HG02642 (cell line): ENCODE results near the gene PHLDB1.
"Not testable (repeated sequence)": the region's sequence is repeated elsewhere in the genome, so short reads cannot be mapped to it uniquely, and the experiment has no call there.

Experiments
- ATAC-seq: cut with Tn5 transposase; IDR thresholded peaks from one replicate; pipeline ENCODE4 v1.9.1; 2021; ENCODE audit warnings: mild to moderate bottlenecking; ENCODE audit not compliant: unreplicated experiment, poor library complexity

PHLDB1 gene

DNA sequence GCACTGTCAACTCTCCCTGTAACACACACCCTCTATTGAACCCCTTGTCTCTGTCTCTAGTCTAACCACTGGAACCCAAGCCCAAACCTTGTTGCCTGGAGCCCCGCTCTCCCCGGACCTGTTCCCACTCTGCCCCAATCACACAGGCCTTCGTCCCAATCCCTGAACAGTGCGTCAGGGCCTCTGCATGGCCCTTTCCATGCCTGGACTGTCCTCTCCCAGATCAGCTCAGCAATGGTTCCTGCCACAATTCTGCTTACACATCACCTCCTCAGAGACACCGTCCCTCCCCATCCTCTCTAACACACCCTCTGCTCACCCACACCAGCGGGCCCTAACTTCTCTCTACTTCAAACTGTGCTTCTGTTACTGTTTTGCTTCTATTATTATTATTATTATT, 70.6 kb downstream of the PHLDB1 start:
- no peak for ATAC-seq

DNA sequence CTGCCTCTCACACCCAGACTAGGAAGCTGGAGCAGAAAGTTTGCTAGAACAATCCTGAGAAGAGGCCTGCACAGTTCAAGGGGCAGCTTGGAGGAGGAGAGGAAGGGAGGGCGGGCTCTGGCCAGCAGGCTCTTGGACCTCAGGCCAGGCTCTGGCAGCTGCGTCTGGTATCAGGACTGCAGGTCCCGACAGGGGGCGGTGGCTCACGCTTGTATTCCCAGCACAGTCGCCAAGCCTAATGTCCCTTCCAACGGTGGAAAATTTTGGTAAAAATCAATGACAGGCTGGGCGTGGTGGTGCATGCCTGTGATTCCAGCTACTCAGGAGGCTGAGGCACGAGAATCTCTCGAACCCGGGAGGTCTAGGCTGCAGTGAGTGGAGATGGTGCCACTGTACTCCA, 71.5 kb downstream of the PHLDB1 start:
- ATAC-seq, result not testable (repeated sequence)

DNA sequence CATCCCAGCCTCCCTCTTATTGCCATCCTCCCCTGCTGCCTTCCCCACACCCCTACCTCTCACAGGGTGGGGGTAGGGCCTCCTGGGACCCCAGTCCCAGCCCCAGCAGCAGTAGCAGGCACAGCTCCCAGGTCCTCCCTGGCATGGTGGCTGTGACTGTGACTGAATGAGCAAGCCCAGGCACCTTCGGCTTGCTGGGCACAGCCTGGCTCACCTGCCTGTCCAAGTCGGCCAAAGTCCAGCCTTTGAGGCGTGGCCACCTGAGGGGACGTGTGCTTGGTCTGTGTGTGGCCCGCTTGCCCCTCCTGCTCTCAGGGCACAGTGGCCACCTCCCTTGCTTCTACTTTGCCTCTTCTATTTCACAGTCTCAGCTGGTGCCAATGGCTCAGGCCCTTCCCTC, 72.1 kb downstream of the PHLDB1 start, which contains the start of gene TREH:
Gene TREH (minus strand): TSS at position 168 of the 400 bp plus-strand sequence. CDS start 23 bp downstream, at position 145.
- no peak for ATAC-seq

DNA sequence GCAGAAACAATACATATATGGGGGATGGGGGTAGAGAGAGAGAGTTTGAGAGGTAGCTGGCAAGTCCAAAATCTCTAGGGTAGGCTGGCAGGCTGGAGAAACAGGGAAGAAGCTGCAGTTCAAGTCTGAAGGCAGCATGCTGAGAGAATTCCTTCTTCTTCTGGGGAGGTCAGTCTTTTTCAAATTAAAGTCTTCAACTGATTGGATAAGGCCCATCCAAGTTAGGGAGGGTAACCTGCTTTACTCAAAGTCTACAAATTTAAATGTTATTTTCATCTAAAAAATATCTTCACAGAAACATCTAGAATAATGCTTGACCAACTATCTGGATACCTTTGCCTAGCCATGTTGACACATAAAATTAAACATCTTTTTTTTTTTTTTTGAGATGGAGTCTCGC, 75.0 kb downstream of the PHLDB1 start:
- ATAC-seq, result no peak

DNA sequence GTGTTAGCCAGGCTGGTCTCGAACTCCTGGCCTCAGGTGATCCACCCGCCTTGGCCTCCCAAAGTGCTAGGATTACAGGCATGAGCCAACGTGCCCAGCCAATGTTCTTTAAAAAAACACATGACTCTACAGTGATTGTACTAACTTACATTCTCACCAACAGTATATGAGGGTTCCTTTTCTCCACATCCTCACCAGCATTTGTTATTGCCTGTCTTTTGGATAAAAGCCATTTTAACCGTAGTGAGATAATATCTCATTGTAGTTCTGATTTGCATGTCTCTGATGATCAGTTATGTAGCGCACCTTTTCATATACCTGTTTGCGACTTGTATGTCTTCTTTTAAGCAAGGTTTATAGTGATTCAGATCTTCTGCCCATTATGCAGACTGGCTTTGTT, 75.5 kb downstream of the PHLDB1 start:
- ATAC-seq, result not testable (repeated sequence)

DNA sequence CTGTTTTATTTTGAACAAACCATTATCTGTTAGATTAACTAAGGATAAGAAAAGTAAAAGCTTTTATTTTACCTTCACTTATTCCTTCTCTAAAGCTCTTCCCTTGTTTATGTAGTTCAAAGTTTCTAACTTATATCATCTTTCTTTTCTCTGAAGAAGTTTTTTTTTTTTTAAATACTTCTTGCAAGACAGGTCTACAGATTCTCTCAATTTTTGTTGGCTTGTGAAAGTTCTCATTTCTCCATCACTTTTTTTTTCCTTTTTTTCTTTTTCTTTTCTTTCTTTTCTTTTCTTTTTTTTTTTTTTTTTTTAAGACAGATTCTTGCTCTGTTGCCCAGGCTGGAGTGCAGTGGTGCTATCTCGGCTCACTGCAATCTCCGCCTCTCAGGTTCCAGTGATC, 76.8 kb downstream of the PHLDB1 start:
- ATAC-seq, result no peak

DNA sequence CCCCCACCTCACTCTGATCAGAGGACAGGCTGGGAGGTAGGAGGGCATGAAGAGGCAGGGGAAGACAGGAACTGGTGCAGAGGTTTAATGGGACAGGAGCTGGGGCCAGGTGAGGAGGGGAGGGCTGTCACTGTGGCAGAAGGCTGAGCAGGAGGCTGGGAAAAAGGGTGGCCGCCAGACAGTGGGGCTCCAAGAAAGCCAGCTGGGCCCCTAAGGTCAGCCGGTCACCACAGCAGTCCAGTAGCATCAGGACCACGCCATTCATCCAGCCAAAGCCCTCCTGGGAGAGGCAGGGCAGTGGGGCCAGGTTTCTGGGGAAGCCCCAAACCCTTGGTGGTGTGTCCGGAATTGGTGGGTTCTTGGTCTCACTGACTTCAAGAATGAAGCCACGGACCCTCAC, 80.5 kb downstream of the PHLDB1 start:
- ATAC-seq, result no peak

DNA sequence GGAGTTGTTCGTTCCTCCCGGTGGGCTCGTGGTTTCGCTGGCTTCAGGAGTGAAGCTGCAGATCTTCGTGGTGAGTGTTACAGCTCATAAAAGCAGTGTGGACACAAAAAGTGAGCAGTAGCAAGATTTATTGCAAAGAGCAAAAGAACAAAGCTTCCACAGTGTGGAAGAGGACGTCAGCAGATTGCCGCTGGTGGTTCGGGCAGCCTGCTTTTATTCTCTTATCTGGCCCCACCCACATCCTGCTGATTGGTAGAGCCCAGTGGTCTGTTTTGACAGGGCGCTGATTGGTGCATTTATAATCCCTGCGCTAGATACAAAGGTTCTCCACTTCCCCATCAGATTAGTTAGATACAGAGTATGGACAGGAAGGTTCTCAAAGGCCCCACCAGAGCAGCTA, 80.9 kb downstream of the PHLDB1 start:
- not testable (repeated sequence) for ATAC-seq

DNA sequence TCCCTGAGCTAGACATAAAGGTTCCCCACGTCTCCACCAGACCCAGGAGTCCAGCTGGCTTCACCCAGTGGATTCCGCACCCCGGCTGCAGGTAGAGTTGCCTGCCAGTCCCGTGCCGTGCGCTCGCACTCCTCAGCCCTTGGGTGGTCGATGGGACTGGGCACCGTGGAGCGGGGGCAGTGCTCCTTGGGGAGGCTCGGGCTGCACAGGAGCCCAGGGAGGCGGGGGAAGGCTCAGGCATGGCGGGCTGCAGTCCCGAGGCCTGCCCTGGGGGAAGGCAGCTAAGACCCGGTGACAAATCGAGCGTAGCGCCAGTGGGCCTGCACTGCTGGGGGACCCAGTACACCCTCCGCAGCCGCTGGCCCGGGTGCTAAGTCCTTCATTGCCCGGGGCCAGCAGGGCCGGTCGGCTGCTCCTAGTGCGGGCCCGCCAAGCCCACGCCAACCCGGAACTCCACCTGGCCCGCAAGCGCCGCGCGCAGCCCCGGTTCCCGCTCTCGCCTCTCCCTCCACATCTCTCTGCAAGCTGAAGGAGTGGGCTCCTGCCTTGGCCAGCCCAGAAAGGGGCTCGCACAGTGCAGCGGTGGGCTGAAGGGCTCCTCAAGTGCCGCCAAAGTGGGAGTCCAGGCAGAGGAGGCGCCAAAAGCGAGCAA, 81.6 kb downstream of the PHLDB1 start:
- ATAC-seq, result no peak

DNA sequence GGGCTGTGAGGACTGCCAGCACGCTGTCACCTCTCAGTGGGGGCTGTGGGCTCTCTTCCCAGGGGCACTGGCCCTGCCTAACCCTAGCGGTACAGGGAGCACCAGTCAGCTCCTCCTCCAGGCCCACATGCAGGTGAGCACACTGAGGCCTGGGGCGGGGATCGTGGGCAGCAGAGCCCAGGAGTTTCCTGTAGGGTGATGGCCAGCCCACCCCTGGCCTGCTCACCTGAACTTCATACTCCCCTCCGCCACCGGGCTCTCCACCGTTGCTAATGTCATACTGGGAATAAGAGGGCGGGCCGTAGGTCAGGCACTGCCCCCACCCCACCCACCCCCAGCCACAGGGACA, 82.1 kb downstream of the PHLDB1 start:
- ATAC-seq, result no peak

DNA sequence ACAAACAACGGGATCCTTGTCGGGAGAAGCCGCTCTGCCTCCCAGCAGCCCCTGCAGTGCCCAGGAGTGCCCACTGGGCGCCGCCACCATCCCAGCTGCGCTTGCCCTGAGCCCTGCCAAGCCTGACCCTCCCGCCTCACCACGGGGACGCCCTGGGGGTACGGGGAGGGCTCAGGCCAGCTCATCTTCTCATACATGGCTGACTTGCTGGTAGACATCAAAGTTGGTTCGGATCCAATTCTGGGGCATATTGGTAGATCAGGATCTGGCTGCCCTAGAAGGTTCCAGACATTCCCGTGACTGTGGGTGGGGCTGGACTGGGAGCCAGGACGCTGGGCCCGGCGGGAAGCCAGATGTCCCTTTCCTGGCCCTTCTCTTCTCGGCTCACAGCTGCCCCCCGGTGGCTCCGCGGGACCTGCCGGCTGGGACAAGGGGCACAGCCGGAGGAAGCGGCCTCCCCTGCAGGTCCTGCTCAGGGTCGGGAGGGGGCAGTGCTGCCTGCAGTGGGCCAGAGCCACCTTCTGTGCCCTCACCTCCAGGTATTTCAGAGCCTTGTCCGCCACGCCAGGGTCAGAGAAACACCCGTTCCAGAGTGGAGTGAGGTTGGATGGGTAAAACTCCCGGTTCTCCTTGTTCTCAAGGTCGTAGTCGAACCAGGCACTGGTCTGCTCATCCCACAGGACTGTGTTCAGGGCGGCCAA, 82.6 kb downstream of the PHLDB1 start:
- peak; percentile 78 for ATAC-seq

DNA sequence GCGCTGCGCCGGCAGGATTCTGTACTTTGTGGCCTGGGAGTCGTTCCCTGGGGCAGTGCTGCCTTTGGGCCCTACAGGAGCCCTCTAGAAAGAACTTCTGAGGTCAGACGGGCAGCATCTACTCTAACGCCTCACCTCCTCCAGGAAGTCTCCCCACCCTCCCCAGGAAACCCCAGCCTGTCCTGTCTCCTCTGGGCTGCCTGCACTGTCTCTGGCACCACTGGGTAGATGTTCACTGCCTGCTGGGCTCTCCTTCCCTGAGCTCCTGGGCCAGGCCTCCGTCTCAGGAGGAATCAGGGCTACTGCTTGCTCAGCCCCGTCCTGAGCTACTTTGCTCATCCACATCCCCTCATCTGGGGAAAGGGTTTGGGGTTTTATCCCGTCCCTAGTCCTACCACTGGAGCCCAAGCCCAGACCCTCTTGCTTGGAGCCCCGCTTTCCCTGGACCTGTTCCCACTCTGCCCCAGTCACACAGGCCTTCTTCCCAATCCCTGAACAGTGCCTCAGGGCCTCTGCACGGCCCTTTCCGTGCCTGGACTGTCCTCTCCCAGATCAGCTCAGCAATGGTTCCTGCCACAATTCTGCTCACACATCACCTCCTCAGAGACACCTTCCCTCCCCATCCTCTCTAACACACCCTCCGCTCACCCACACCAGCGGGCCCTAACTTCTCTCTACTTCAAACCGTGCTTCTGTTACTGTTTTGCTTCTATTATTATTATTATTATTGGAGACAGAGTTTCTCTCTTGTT, 83.3 kb downstream of the PHLDB1 start:
- no peak for ATAC-seq

DNA sequence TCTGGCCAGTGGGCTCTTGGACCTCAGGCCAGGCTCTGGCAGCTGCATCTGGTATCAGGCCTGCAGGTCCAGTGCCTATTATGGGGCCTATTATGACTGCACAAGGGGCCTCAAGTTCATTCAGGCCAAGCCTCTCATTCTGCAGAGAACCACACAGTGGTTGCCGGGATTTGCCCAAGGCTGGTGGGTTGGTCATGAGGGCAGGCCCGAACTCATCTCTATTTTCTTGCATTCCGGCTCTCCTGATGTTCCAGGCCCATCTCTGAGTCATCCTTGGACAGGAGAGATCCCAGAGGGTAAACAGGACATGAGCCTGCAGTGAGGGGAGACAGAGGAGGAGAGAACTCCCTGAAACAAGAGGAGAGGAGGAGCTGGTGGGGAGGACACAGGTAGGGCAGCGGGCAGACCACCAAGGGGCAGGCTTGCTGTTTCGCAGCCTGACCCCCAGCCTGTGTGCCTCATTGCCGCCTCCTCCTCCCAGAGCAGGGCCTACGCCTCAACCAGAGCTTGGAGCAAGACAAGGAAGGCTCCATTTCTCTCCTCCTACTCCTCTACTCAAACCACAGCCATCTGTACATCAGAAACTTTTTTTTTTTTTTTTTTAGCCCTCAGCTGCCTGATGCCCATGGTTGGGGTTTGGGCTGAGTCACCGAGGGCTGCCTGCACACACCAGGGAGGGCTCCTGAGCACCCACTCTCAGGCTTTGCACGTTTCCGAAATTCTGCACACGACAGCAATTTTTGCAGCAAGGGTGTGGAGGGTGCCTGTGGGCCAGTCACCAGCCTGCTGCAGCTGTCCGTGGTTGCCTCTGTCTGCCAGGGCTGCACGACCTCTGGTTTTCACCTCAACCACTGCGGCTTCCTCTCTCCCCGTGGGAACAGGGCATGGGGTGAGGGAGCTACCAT, 84.8 kb downstream of the PHLDB1 start:
- no peak for ATAC-seq

DNA sequence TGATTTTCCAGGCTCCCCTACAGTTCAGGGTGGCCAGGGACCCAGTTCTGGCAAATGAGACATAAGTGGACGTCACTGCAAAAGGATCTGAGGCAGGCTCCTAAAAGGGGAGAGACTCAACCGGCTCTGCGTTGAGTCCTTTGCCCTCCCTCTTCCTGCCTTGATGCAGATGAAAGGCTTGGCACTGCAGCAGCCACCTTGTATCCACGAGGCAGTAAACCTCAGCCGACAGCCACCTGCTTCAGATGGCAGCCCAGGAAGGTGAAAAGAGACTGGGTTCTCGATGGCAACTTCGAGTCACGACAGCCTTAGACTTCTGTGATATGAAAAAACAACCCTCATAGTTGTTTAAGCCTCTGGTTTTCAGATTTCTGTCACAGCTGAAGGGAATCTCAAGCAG, 86.8 kb downstream of the PHLDB1 start:
- no peak for ATAC-seq

DNA sequence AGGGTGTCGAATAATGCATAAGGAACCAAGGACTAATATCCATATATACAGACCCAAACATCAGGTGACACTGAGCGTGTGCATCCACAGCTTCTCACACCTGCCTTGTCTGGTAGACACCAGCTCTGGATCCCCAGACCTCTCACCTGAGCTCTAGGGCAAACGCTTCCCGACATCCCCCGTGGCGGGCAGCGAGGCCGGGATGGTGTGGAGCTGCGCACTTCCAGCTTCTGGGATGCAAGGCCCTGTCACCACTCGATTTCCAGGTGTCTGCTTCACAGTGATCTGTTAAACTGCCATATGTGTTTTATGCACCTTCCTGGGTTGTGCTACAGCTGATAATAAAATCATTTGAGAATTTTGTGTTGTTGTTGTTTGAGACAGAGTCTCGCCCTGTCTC, 87.4 kb downstream of the PHLDB1 start:
- no peak for ATAC-seq

DNA sequence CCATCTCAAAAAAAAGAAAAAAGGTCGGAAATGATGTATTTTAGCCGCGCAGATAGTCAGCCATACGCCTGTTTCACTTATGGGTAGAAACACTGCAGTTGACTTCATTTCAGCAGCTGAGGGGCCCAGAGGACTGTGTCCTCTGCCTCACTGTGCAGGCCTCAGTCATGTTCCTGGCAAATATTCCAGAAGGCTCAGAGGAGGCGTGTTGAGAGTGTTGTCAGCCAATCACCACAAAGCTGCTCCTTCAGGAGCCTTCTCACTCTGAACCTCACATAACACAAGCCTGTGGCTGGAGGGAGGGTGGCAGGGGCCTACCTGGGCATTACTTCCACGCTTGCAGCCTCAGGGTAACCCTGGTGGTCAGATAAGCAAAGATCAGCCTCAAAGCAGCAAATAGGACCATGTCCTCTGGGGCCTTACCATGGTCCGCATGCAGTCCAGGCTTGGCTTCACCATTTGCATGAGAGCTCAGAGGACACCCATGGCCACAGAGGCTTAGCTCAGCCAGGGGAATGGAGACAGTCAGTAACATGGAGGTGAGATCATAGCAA, 89.3 kb downstream of the PHLDB1 start:
- no peak for ATAC-seq

DNA sequence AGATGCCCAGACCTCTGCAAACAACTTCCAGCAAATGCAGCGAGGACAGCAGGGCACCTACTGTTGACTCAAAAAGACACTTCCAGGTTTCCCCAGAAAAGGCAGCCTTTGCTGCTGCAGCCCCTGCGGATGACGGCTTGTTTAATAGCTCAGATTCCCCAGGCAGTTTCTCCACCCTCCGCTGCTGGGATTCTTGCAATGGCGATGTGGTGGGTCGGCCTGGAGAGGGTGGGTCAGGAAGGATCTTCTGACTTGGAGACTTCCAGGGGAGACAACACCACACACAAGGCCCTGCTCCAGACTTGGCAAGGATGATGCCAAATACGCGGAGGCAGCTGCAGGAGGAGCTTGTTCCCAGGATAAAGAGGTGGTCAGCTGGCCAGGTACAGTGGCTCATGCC, 89.9 kb downstream of the PHLDB1 start:
- no peak for ATAC-seq

DNA sequence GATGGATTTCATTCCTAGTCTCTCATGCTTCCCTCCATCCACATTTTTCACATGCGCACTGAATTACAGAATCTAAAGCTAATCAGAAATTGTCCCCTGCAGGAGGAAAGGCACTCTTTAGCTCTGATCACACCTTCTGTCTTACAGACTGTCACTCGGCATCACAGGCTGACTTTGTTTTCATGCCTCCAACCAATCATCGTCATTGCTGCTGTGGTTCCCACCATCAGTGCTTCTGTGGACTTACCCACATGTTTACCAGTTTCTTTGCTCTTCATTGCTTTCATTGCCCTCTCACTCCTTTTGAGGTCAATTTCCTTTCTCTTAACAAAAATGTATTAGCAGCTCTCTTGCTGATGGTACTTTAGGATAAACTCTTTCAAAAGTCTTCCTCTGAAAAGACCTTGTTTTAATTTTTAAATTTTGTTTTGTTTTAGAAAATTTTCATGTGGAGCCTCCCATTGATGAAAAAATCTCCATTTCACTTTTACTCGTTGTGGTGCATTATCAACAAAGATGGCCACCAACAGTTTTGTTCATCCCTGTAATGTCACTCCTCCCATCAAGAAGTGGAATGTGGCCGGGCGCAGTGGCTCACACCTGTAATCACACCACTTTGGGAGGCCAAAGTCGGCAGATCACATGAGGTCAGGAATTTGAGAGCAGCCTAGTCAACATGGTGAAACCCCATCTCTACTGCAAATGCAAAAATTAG, 92.2 kb downstream of the PHLDB1 start:
- ATAC-seq, result no peak

DNA sequence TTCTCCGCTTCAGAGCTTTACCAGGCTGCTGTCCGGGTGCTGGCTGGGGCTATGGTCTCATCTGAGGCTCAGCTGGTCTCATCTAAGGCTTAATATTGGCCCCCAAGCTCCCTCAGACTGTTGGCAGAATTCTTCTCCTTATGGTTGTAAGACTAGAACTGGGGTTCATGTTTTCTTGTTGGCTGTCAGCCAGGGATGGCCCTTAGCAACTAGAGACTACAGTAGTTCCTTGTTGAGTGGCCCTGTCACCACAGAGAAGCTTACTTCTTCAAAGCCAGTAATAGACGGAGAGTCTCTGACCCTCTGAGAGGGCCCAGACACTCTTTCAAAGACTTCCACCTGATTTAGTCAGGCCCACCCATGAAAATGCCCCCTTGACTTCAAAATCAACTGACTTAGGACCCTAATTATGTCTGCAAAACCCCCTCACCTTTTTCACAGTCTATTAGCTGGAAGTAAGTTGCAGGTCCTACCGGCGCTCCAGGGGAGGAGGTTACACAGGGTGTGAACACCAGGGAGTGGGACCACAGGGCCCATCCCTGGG, 96.2 kb downstream of the PHLDB1 start:
- no peak for ATAC-seq
